Right renal pelvis (tissue), 4 donors: ENCODE results near the gene C22orf15. TPM values are rescaled to one million over a fixed set of nuclear protein-coding genes. Genes with fewer than 3 reads are reported as not detected.

Source experiments
- polyA plus RNA-seq, 4 donors: library from polyadenylated mRNA; unstranded; fragments of 120-200 nt; gene quantifications; one replicate each; pipeline ENCODE4 v1.2.1, GENCODE V29; 2013; ENCODE audit not compliant: insufficient read length in 4 of 4

C22orf15 gene
- polyA plus RNA-seq, 4 donors = 2.3 to 3.5 (median 2.5) TPM

Other genes starting within 250 kb of the C22orf15 start
- 1 to 10 TPM in 1 of 4 donors, under 1 TPM in 3; 0.49 to 1.6 (median 0.74) TPM for gene IGLL1, start 182.7 kb upstream of the C22orf15 start, polyA plus RNA-seq
- 1 to 10 TPM; 1.1 to 2.8 (median 2.3) TPM for gene DRICH1, start 130.7 kb upstream of the C22orf15 start, polyA plus RNA-seq
- 1 to 10 TPM; 1.8 to 3.1 (median 2.1) TPM for gene RGL4, start 72.0 kb upstream of the C22orf15 start, polyA plus RNA-seq
- gene ZNF70, start 11.9 kb upstream of the C22orf15 start, polyA plus RNA-seq = 1 to 10 TPM; 5.0 to 5.8 (median 5.5) TPM
- 1 to 10 TPM in 1 of 4 donors, under 1 TPM in 3; 0.69 to 1.3 (median 0.78) TPM for gene VPREB3, start 8.6 kb upstream of the C22orf15 start, polyA plus RNA-seq
- gene CHCHD10, start 5.0 kb downstream of the C22orf15 start, polyA plus RNA-seq = 10 to 100 TPM; 79.3 to 96.3 (median 83.1) TPM
- 10 to 100 TPM; 12.1 to 25.4 (median 19.8) TPM for gene MMP11, start 9.9 kb downstream of the C22orf15 start, polyA plus RNA-seq
- gene SMARCB1, start 24.0 kb downstream of the C22orf15 start, polyA plus RNA-seq = 100 to 1,000 TPM; 193 to 206 (median 194) TPM
- gene DERL3, start 76.0 kb downstream of the C22orf15 start, polyA plus RNA-seq = 1 to 10 TPM; 3.6 to 6.1 (median 4.7) TPM
- 10 to 100 TPM; 24.9 to 32.9 (median 27.7) TPM for gene SLC2A11, start 94.9 kb downstream of the C22orf15 start, polyA plus RNA-seq
- 100 to 1,000 TPM; 174 to 366 (median 191) TPM for gene MIF, start 131.4 kb downstream of the C22orf15 start, polyA plus RNA-seq
- gene GSTT2B, start 198.2 kb downstream of the C22orf15 start, polyA plus RNA-seq = 10 to 100 TPM in 2 of 4 donors, 1 to 10 TPM in 2; 4.5 to 22.4 (median 12.6) TPM
- 1 to 10 TPM; 6.3 to 7.9 (median 6.9) TPM for gene DDTL, start 203.9 kb downstream of the C22orf15 start, polyA plus RNA-seq
- gene DDT, start 211.5 kb downstream of the C22orf15 start, polyA plus RNA-seq = 10 to 100 TPM; 59.3 to 95.8 (median 66.4) TPM
- gene GSTT2, start 217.1 kb downstream of the C22orf15 start, polyA plus RNA-seq = 1 to 10 TPM in 2 of 4 donors, under 1 TPM in 2; 0.61 to 2.6 (median 1.3) TPM
- gene GSTT4, start 242.5 kb downstream of the C22orf15 start, polyA plus RNA-seq = under 1 TPM in 1 of 4 donors, not detected in 3; 0.04 TPM
- 10 to 100 TPM; 42.2 to 53.3 (median 51.1) TPM for gene CABIN1, start 248.3 kb downstream of the C22orf15 start, polyA plus RNA-seq